Stimulated activated CD8-positive, alpha-beta memory T cell treated with anti-CD3 and anti-CD28 coated beads, Interleukin-15, amount 100 ng/mL, for 48 hours (primary cell): ENCODE measurements around the gene CAMK2N1.
"Not testable (repeated sequence)": the region's sequence is repeated elsewhere in the genome, so short reads cannot be mapped to it uniquely, and the experiment has no call there.

ENCODE experiments used
- DNase-seq, 2 donors: peaks; one replicate each; pipeline ENCODE4 v3.0.0-alpha.2; 2020; ENCODE audit warnings: low read depth in 2 of 2

The CAMK2N1 gene

GRCh38 chr1:20496725-20497383 is 10.8 kb upstream of the CAMK2N1 start:
- DNase-seq, result not testable (repeated sequence)

- DNase-seq, result no peak
Observed at GRCh38 chr1:20496241-20496661, 10.2 kb upstream of the CAMK2N1 start.

GRCh38 chr1:20495661-20496060 is 9.7 kb upstream of the CAMK2N1 start:
- no peak for DNase-seq

GRCh38 chr1:20494609-20495311 is 8.8 kb upstream of the CAMK2N1 start:
- DNase-seq, result no peak

- DNase-seq, result peak; percentile 47 to 51
Observed at GRCh38 chr1:20493839-20494608, 8.0 kb upstream of the CAMK2N1 start.

GRCh38 chr1:20493309-20493708 is 7.3 kb upstream of the CAMK2N1 start:
- no peak for DNase-seq

- DNase-seq, result no peak
Observed at GRCh38 chr1:20492751-20493150, 6.7 kb upstream of the CAMK2N1 start.

- DNase-seq, result no peak
Observed at GRCh38 chr1:20491866-20492265, 5.9 kb upstream of the CAMK2N1 start.

- DNase-seq, result no peak
Observed at GRCh38 chr1:20491178-20491577, 5.2 kb upstream of the CAMK2N1 start.

GRCh38 chr1:20487236-20487590 is 1.2 kb upstream of the CAMK2N1 start:
- no peak for DNase-seq

- DNase-seq, result no peak
Observed at GRCh38 chr1:20486457-20487235, 636 bp upstream of the CAMK2N1 start.

- DNase-seq, result no peak
Observed at GRCh38 chr1:20484519-20485462, 1.2 kb downstream of the CAMK2N1 start.

GRCh38 chr1:20483833-20484518 is 2.0 kb downstream of the CAMK2N1 start:
- no peak for DNase-seq

- no peak for DNase-seq
Observed at GRCh38 chr1:20483098-20483832, 2.7 kb downstream of the CAMK2N1 start.

GRCh38 chr1:20481643-20482498 is 4.1 kb downstream of the CAMK2N1 start:
- no peak for DNase-seq

- no peak for DNase-seq
Observed at GRCh38 chr1:20480951-20481617, 4.9 kb downstream of the CAMK2N1 start.

GRCh38 chr1:20480243-20480944 is 5.6 kb downstream of the CAMK2N1 start:
- no peak for DNase-seq
